Muscle of arm (tissue), 12 donors: ENCODE measurements around the gene YAP1. TPM values are rescaled to one million over a fixed set of nuclear protein-coding genes. Genes with fewer than 3 reads are reported as not detected.

ENCODE experiments used
- DNase-seq: peaks from one replicate; pipeline ENCODE4 v3.0.0-alpha.2; 2013
- polyA plus RNA-seq, 12 donors: library from polyadenylated mRNA; unstranded; fragments of 120-200 nt; gene quantifications; one replicate each; pipeline ENCODE4 v1.2.1, GENCODE V29; 2013; ENCODE audit not compliant: insufficient read length in 12 of 12

YAP1 gene
- polyA plus RNA-seq, 12 donors = 64.0 to 127 (median 89.4) TPM; not detected in 1

DNA sequence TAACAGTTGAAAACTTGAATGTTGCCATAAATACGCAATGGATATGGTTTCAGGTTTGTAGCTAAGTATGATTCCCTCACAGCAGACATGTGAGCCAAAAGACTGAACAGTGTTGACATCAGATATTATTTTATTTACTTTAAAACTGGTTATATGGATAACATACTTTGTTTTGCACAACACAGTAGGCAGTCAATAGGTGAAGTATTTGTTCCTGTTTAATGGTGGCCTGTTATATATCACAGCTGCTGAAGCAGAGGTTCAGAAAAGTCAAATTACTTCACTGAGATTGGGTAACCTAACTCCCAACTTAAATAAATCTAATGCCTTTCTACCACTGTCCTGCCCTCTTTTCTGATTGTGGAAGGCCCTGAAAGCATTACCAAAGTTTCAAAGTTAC lies 44.6 kb downstream of the YAP1 start:
- DNase-seq = no peak

DNA sequence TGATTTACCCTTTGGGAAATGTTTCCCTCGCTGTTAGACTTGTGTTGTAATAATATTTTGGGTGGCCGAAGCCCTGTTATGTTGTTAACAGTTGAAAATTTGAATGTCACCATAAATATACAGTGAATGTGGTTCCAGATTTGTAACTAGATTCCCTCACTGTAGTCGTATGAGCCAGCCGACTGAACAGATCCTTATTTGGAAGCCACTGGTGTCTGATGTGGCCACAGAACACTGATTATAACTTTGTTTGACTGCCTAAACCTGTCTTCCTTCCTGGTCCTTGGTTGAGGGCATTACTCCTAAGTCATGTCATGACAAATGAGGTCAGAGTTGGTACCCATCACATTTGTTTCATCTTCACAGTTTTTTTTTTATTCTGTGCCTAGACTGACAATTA lies 45.4 kb downstream of the YAP1 start:
- DNase-seq = no peak

DNA sequence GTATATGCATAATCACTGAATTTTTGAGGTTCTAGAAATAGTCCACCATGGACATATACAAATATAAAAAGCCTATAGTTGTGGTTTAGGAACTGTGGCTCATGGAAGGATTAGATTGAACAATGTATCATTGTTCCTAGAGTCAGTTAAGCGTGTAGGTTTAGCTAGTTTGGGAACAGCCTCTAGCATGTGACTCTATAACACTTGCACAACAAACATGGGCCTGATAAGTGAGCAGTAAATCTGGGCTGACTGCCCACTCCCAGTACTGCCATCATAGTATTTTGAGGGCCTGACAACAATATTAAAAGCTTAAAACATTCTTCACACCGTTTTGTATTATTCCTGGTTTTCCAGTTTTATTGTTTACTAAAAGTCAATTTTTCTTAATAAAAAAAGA lies 47.0 kb downstream of the YAP1 start:
- DNase-seq = no peak

DNA sequence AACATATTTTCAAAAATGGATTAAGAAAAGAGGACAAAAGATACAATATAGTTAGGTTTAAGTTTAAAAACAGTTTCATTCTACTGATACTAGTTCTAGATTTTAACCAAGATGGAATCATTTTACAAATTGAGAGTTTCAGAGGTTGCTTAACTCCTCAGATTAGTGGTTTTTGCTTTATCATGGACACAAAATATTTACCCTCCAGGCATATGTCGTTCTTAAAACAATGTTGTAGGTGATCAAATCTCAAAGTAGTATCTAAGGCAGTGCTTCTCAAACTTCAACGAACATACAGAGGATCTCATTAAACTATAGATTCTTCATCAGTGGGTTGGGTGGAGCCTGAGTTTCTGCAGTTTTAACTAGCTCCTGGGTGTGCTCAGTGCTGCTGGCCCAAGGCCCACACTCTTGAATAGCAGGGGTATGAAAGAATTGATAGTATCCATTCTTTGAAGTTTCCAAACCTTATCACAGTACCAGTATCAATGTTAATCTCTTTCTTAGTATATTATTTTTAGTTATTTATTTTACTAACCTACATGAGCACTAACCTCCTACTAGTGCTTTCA lies 48.0 kb downstream of the YAP1 start:
- DNase-seq = no peak

DNA sequence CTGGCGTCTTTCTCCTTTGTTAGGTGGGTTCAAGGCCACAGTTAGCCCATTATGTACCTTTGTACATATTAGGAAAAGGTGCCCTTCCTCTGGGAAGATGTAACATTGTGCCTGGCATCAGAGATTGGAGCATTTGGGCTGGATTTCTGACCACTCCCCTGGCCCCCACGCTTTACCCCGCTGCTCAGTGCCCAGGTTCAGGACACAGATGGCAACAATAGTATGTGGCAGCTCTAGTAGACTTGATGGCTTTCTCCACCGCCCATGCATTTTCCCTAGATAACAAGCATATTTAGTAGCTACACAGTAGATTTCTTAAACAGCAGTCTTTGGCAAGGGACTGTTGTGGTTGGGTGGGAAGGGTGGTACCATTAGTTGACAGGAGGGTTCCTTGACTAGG lies 53.1 kb downstream of the YAP1 start:
- DNase-seq = no peak

DNA sequence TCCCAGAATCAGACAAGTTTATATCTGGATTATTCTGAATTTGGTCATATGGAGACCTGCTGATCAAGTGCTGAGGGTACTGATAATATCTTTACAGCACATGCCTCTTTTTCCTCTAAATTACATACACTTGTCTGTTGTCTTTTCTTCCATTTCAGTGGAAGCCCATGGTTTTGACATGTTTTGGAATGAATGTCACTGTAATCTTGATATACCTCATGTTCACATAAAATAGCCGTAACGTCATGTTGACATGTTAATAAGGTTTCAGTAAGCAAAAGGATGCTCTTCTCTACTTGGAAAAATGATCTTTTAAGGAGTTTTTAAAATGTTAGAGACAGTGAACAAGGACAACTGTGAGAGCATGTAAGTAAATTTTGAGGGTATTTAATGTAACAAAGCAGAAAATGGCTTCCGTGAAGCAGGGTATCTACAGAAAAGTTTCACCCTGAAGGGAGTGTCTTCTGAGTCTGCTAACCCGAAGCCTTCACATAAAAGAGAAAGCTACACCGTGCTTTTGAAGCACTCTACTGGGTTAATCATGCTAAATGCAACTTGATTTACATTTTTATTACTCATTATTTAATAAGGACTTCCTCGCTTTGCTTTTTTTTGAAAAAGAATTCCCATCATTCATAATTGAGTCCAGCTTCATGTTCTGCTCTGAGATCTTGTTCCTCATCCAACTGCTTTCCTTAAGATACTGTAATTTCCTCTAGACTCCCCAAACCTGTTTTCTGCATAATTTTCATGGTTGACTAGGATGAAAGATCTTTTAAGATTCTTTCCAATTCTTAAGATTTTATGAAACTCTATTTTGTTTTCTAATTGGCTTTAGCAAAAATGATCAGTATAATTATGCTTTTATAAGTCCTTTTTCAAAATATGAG lies 56.2 kb downstream of the YAP1 start:
- DNase-seq = no peak

DNA sequence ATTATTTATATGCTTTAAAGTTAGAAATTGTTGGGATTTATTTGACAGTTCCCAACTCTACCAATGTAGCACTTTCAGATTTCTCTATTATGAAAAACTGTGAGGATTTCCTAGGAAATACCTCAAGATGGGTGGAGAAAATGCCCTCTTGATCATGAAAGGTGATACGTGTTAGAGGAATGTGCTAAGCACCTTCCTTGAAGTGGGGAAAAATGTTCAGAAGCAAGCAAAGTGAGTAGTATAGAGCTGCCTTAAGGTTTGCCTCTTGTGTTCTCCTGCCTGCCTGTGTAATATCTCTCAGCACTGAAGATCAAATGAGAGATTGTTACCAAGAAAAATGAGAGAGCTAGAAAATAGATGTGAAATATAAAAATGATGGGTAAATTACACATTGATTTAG lies 58.2 kb downstream of the YAP1 start:
- no peak for DNase-seq

DNA sequence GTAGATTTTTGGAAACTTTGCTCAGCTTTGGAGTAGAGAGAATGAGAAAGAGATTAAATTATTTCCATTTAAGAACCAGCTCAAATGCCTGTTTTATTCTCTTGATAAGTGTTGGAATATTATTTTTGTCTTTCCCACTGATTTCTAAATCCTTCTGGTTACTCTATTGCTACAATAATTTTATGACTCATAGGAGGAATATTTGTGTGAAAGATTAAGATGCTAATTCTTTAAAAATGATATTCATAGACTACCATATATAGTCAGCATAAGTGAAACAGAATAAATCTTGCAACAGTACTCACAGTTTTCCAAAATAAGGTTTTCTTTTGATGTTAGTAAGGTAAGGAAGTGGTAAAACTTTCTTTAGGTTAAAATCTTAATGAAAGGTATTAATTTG lies 60.9 kb downstream of the YAP1 start:
- DNase-seq = no peak

DNA sequence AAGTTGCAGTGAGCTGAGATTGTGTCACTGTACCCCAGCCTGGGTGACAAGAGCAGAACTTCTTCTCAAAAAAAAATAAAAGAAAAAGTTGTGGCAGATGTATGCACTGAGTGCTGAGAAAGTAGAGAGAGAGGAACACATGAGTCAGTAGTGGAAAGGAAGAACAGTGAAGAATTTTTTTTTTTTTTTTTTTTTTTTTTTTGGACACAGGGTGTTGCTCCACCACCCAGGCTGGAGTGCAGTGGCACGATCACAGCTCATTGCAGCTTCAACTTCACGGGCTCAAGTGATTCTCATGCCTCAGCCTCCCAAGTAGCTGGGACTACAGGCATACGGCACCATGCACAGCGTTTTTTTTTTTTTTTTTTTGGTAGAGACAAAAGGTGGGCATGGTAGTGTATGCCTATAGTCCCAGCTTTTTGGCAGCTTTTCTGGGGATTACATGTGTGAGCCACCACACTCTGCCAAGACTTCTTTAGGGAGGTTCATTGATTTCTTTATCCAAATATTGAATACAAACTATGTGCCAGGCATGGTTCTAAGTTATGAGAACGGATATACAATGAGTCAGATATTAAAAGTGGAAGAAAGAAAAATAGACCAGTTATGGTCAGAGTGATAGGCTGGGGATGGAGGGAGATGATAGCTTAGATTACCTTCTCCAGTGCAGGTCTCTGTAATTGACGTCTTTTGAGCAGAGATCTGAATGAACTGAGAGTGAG lies 62.0 kb downstream of the YAP1 start:
- no peak for DNase-seq

DNA sequence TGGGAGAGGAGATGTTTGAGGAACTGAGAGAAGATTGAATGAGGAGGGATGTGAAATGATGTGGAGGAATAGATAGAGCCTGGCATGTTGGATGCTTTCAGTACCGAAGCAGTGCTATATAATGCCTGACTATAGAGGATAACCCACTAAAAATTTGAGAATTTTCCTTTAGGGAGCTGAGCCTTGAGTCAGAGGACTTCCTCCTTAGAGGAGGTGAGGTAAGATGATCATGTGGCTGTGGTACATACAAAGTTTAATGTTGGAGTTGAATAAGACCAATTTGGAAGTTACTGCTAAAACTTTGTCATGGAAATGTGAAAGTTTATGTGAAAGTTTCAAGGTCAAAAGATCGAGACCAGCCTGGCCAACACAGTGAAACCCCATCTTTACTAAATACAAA lies 66.9 kb downstream of the YAP1 start:
- DNase-seq = no peak

DNA sequence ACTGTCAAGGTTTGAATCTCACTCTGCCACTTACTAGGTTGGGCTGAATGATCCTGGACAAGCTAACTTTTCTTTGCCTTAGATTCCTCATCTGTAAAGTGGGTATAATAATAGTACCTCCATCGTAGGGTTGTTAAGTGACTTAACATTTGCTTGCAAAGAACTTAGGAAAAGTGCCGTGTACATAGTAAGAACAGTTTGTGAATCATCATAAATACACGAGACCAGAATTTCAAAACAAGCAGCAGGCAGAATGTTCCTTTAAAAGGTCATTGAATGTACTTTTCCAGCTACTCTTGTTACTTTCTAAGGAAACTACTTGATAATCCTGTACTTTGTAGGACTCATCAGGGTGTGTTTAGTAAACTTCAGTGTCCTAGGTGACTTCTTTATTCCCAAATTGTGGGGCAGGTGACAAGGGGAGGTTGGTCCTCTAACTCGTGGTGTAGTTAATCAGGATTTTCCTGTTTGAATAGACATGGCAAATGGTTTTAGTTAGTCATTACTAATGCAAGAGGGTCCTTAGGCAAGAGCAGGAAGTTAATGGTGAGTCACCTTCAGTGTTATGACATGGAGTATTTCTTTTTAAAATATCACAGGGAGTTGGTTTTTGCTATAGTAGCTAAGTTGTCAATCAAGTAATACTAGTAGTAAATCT lies 67.9 kb downstream of the YAP1 start:
- no peak for DNase-seq

DNA sequence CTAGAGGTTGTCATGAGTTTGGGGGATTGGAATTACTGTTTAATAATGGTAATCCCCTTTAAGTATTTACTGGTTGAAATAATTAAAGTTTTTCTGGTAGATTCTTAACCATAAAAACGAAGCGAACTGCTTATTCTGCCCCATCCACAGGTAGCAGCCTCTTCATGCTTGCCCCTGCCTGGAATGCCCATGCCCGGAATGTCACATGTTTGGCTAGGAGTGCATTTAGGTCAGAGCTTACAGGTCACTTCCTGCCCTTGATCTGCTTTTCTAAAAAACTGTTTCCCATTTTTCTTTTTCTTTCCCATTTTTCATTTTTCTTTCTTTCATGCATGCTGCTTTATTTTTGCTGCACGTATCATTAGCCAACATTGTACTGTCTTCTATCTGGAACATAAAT lies 69.1 kb downstream of the YAP1 start:
- DNase-seq = no peak

DNA sequence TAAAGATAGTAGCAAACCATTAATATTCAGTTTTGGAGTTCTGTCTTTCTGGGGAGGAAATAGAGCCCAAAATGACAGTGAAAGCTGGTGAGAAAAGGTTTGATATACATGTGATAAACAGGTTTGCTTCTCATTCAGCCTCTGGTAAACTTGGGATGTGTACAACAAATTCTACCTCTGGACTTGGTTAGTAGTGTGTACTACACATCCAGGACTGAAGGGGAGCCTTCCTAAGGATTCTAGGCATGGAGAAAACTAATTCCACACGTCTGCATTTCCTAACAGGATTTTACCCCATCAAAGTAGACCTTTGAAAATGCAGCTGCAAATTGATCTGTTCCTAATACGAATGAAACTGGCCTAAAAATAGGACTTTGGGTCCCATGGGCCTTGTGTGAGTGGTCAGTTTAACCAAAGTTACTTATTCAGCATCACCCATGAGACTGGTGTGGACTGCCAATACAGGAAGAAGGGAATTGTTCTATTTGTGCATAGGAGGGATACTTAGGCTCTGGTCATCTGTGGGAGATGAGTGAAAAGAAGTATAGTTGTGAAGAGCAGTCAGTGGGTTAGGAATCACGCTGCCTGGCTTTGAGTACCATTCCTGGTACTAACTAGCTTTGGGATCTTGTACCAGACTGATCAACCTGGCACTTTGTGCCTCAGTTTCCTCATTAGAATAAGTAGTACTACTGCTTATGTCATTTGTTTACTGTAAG lies 74.2 kb downstream of the YAP1 start:
- DNase-seq = no peak

DNA sequence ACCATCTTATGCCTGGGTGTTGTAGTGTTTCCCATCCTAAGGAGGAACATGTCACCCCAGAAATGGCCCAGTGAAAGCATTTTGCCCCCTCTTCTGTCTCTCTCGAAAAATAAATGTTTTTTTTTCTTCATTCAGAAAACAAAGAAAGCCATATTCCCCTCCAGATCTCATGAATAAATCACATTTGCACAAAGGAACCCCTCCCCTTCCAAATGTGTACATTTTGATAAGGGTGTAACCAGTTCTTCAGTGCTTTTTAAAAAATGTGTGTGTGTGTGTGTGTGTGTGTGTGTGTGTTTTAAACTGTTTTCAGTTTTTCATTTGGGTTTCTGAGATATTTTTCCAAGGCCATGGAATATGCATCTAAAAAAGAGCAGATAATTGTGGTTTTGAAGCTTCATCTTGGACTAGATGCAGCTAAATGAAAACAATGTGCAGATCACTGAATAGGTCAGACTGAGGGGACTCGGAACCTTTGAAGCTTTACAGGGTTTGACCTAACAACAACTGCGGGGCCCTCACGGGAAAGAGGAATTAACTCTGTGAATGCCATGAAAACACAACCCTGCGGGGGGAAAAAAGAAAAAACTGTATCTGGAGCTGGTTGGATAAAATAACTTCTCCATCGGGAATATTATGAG lies 76.4 kb downstream of the YAP1 start:
- DNase-seq = no peak

DNA sequence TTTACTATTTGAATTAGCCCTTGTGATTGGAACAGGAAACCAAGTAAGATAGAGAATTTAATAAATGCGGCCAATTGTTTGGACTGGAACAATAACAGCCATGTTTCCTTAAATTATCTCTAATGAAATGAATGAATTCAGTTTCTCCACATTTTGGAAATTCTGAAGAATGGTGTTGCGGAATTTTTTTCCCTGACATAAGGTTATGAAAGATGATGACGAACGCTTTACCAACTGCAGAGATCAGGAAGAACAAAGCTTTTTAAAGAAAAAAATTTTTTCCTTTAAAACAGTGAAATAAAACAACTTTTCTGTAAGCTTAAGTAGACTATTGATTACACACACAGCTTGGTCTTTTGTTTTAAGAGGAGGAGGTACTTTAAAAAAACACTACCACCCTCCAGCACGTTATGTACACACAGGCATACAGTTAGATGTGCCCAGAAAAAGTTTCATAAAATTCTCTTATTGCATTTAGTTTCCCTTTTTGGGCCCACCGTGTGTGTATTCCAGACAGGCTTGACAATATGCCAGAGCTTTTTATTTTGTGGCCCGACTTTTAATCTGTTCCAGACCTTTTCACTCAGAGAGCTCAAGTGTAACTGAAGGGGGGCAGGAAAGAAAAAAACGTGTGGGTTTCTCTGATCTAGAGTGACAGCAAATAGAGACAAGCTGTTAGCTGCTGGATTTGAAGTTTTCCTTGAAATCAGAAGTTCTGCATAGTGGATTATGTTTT lies 77.3 kb downstream of the YAP1 start:
- DNase-seq = peak; percentile 62

DNA sequence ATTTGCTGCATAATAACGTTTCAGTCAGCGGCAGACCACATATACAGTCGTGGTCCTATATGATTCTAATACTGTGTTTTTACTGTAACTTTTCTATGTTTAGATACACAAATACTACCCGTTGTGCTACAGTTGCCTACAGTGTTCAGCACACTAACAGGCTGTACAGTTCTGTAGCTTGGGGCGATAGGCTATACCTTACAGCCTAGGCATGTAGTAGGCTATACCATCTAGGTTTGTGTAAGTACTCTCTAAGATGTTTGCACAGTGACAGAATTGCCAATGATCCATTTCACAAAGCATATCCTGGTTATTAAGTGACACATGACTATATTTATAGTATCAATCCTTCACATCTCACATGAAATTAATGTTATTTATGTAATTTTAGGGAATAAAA lies 78.2 kb downstream of the YAP1 start:
- no peak for DNase-seq

DNA sequence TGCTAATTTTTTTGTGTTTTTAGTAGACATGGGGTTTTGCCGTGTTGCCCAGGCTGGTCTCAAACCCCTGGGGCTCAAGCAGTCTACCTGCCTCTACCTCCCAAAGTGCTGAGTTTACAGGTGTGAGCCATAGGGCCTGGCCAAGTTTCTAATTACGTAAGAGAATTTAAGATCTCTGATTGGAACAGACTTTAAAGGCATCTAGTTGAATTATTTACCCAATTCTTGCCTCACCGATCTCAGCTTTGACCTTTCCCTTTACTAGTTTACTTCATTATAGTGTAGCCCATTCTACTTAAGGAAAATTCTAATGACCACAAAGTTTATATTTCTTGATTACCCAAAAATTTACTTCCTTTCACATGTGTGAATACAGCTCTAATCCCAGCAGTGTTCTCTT lies 81.6 kb downstream of the YAP1 start:
- DNase-seq = no peak

DNA sequence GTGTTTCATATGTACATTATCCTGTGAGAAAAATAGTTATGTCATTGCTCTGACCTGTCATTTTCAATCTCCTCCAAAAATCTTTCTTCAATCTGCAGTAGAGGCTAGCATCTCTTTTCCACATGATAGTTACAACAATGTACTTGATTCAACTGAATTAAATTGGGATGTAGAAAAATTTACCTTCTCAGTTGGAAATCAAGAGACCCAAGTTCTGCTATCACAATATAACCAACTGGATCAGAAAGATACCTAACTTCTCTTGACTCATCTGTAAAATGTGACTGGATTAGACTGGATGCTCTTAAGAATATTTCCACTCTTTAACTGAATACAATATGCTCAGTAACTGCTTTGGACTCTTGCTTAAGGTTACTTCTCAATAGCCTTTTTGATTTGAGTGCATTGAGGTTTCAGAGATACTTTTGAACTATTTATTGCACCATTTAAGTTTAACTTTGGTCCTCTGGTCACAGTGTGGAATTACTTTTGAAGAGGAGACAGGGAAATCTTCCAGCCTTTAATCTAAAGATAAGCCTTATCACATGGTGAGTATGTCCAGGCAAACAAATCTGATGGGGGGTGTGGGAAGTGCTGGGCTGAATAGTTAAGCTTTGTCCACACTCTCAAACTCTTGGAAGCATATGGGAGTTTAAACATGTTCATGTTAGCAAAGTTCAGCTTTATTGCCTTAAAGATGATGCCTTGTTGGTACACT lies 82.3 kb downstream of the YAP1 start:
- DNase-seq = no peak

DNA sequence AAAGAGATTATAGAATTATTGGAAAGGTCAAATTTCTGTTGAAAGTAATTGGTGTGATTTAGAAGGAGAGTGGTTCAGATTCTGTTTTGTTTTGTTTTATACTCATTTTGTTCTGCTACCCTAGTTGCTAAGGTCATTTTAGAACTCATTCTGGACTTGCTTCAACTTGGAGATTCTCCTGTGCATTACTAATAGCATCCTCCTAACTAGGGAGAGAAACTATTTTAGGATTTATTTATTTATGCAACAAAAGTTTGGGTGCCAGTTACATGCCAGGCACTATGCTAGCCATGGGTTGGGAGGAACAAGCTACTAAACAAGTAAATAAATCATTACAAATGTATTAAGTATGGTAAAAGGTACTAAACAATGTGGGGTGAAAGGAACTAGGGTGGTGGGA lies 84.0 kb downstream of the YAP1 start:
- DNase-seq = no peak

DNA sequence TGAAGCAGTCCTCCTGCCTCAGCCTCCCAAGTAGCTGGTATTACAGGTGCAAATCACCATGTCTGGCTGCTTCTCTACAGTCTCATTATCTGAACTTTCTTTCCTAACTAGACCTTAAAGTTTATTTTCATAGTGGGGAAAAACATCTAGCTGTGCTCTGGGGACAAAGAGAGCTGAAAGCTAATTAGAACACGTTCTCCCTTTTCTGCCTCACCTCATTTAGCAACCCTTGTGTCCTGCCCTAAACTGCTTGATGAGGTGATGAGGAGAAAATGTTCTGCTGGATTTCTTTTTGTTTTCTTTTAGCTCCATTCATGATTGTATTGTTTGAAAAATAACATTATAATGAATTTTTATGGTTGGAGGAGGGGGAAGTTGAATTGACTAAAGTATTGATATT lies 84.7 kb downstream of the YAP1 start:
- no peak for DNase-seq
